HEK293 (cell line): ENCODE measurements around the gene VPREB3.

Source experiments
- CTCF ChIP-seq: fragments of 450-650 bp; formaldehyde crosslinking; IDR thresholded peaks from 2 replicates; pipeline ENCODE4 v1.5.1; 2016; ENCODE audit warnings: missing biosample characterization, missing genetic modification characterization
- PRDM1 ChIP-seq: fragments of 450-650 bp; formaldehyde crosslinking; IDR thresholded peaks from 2 replicates; pipeline ENCODE4; 2016; ENCODE audit warnings: missing biosample characterization, missing genetic modification characterization
- REST ChIP-seq: fragments of 450-650 bp; formaldehyde crosslinking; IDR thresholded peaks from 2 replicates; pipeline ENCODE4 v1.5.1; 2016; ENCODE audit warnings: missing biosample characterization, missing genetic modification characterization
- TRIM28 ChIP-seq: IDR thresholded peaks from 2 replicates; pipeline ENCODE4 v1.6.1; 2011; ENCODE audit warnings: low read length, control low read depth, borderline replicate concordance
- ZEB2 ChIP-seq: fragments of 450-650 bp; formaldehyde crosslinking; IDR thresholded peaks from 2 replicates; pipeline ENCODE4 v1.5.1; 2016; ENCODE audit warnings: missing biosample characterization, missing genetic modification characterization
- ZNF2 ChIP-seq: fragments of 450-650 bp; formaldehyde crosslinking; IDR thresholded peaks from 2 replicates; pipeline ENCODE4 v1.5.1; 2016; ENCODE audit warnings: missing biosample characterization, missing genetic modification characterization
- ZNF350 ChIP-seq: fragments of 450-650 bp; formaldehyde crosslinking; IDR thresholded peaks from 2 replicates; pipeline ENCODE4 v1.5.0; 2017; ENCODE audit warnings: missing biosample characterization, mild to moderate bottlenecking, missing genetic modification characterization
- ZNF518A ChIP-seq: fragments of 450-650 bp; formaldehyde crosslinking; conservative IDR thresholded peaks from 2 replicates; pipeline ENCODE4 v1.5.1; 2016; ENCODE audit warnings: low read depth, missing biosample characterization, missing genetic modification characterization
- ZNF600 ChIP-seq: fragments of 450-650 bp; formaldehyde crosslinking; IDR thresholded peaks from 2 replicates; pipeline ENCODE4 v1.5.1; 2016; ENCODE audit warnings: missing biosample characterization, missing genetic modification characterization
- ZNF768 ChIP-seq: fragments of 450-650 bp; formaldehyde crosslinking; IDR thresholded peaks from 2 replicates; pipeline ENCODE4 v1.5.1; 2018; ENCODE audit warnings: missing biosample characterization, mild to moderate bottlenecking, missing genetic modification characterization
- TF ChIP-seq, protein P1 (sequence below): fragments of 450-650 bp; formaldehyde crosslinking; IDR thresholded peaks from 2 replicates; pipeline ENCODE4 v1.5.1; 2016; ENCODE audit warnings: missing biosample characterization, missing genetic modification characterization, low read depth
- TF ChIP-seq, protein P2 (sequence below): IDR thresholded peaks from 2 replicates; pipeline ENCODE4 v1.6.1; 2011; ENCODE audit warnings: mild to moderate bottlenecking, low read depth, low read length, borderline replicate concordance

GRCh38 chr22:23754220-23754919, at the start of gene VPREB3:
- no peak for TF ChIP-seq ZNF350 (tag by site-specific recombination)
- TF ChIP-seq, protein P1, sequence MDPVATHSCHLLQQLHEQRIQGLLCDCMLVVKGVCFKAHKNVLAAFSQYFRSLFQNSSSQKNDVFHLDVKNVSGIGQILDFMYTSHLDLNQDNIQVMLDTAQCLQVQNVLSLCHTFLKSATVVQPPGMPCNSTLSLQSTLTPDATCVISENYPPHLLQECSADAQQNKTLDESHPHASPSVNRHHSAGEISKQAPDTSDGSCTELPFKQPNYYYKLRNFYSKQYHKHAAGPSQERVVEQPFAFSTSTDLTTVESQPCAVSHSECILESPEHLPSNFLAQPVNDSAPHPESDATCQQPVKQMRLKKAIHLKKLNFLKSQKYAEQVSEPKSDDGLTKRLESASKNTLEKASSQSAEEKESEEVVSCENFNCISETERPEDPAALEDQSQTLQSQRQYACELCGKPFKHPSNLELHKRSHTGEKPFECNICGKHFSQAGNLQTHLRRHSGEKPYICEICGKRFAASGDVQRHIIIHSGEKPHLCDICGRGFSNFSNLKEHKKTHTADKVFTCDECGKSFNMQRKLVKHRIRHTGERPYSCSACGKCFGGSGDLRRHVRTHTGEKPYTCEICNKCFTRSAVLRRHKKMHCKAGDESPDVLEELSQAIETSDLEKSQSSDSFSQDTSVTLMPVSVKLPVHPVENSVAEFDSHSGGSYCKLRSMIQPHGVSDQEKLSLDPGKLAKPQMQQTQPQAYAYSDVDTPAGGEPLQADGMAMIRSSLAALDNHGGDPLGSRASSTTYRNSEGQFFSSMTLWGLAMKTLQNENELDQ (tag by site-specific recombination) = no peak
- no peak for TF ChIP-seq ZNF768 (tag by site-specific recombination)
- no peak for TF ChIP-seq TRIM28
- TF ChIP-seq CTCF (tag by site-specific recombination) = no peak
- no peak for TF ChIP-seq REST
- TF ChIP-seq ZNF518A (tag by site-specific recombination) = no peak
- TF ChIP-seq ZNF600 (tag by site-specific recombination) = no peak
- TF ChIP-seq ZEB2 (tag by site-specific recombination) = no peak
- no peak for TF ChIP-seq PRDM1
- no peak for TF ChIP-seq ZNF2 (tag by site-specific recombination)
- TF ChIP-seq, protein P2, sequence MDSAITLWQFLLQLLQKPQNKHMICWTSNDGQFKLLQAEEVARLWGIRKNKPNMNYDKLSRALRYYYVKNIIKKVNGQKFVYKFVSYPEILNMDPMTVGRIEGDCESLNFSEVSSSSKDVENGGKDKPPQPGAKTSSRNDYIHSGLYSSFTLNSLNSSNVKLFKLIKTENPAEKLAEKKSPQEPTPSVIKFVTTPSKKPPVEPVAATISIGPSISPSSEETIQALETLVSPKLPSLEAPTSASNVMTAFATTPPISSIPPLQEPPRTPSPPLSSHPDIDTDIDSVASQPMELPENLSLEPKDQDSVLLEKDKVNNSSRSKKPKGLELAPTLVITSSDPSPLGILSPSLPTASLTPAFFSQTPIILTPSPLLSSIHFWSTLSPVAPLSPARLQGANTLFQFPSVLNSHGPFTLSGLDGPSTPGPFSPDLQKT = no peak
